ENCODE data around the gene NIPAL3.

NIPAL3 gene

GRCh38 chr1:24415334-24415909 is at the start of gene NIPAL3:
Gene NIPAL3, plus strand, starts transcription at chr1:24415802. Its CDS starts 3,746 bp downstream, at chr1:24419548.
- DNase-seq (ENCODE audit: low read depth): peak; percentile 96

DNA sequence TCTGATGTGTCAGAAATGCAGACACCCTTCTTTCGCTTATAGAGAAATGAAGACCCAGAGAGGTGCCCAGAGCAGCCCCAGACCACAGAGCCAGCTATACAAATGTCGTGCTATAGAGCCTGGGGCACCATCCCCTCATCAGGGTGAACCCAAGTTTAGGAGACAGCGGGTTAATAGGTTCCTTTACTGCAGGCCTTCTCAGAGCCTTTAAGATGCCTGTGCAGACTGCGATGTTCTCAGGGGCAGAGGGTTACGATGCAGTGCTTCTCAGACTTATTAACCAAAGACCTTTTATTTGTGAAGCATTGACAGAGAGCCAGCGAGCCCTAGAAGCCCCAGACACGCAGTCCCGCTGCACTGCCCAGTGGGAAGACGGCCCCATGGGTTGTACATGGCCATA is 48.9 kb upstream of the NIPAL3 start:
- no peak for DNase-seq (ENCODE audit: low read depth)

- DNase-seq (ENCODE audit: low read depth): no peak
Observed at GRCh38 chr1:24369199-24369598, 46.4 kb upstream of the NIPAL3 start.

DNA sequence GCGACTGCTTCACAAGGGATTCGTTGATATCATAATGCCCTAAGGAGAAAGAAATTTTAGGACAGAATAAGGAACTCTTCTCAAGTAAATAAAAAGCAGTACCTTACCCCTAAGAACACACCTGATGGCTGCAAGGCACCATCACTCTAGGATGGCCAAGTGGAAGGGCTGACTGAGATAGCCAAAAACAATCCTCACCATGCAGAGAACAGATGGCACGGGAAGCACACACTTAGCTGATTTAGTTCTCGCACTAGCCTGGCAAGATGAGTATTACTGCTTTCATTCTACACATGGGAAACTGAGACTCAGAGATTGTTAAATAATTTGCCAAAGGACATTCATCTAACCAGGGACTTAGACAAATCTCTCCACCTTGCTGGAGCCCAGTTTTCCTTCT is 45.8 kb upstream of the NIPAL3 start:
- no peak for DNase-seq (ENCODE audit: low read depth)

DNA sequence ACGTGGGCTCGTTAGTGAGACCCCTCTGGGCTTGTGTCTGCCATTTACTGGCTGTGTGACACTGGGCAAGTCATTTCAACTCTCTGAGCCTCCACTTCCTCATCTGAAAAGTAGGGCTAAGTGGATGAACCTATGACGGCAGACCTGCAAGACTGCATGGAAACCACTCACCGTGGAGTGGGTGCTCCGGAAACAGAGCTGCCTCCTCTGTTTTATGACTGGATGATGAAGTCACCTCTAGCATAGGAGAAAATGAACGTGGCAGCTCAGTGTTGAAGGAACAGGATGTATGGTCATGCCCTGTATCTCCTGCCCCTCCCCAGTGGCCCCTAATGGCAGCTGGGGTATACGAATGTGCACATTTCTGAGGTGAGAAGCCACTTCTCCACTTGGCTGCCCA is 42.6 kb upstream of the NIPAL3 start:
- DNase-seq (ENCODE audit: low read depth): no peak

GRCh38 chr1:24373710-24374109 is 41.9 kb upstream of the NIPAL3 start:
- DNase-seq (ENCODE audit: low read depth): no peak

- DNase-seq (ENCODE audit: low read depth): no peak
Observed at GRCh38 chr1:24374891-24375786, 40.5 kb upstream of the NIPAL3 start.

DNA sequence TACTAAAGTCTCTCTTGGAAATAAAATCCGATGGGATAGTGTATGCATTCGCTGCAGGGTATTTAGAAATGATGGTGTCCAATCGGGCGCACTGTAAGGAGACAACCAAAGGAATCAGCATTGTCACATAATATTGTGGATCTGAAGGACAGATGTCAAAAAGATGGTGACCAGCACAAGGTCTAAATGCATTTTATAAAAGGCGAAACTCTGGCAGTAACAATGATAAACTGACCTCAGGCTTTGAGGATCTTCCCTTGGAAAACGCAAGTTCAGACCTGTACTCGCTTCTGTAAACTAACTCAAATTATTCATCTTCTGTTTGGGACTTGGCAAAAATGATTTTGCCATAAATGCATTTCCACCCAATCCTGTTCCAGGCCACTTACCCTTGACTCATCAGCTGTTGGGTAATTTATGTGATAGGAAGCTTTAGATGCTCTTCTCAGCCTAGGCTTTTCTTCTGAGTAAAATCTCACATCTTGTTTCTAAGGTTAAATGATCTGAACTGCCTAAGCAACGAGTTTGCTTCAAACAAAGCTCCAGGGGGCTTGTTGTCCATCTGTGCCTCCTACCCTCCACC is 35.8 kb upstream of the NIPAL3 start:
- no peak for DNase-seq (ENCODE audit: low read depth)

DNA sequence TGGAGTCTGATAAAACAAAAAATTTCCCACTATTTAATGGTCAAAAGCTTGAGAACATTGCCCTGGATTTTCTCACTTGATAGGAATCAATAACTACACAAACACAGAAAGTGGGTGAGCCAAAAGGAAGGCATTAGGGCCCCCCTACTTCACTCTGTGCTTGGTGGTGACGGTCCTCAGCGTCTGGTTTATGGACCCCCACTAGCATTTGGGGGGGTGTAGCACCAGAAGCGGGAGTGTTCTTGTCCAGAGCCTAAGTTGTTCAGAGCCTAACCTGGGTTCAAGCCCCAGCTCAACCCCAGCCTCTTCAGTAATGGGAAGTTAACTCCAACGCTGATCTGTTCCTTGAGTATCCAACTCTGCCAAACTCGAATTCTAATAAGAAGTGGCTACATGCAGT is 35.1 kb upstream of the NIPAL3 start:
- no peak for DNase-seq (ENCODE audit: low read depth)

DNA sequence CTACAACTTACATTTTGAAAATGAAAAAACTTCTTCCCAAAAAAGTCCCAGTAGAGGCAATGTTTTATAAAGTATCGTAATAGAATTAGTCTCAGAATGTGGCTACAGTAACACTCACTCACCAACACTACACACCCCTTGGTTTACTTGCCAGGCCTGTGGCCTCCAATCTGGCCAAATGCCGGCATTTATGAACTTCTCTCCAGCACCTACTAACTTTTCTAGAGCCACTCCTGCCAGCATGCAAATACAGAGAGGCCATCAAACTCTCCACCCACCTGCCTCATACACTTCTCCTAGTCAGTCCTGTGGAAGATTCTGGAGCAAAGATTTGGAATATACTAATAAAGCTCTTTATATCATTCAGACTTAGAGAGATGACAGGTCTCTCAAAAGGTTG is 34.3 kb upstream of the NIPAL3 start:
- no peak for DNase-seq (ENCODE audit: low read depth)

GRCh38 chr1:24382165-24382577 is 33.4 kb upstream of the NIPAL3 start:
- no peak for DNase-seq (ENCODE audit: low read depth)

DNA sequence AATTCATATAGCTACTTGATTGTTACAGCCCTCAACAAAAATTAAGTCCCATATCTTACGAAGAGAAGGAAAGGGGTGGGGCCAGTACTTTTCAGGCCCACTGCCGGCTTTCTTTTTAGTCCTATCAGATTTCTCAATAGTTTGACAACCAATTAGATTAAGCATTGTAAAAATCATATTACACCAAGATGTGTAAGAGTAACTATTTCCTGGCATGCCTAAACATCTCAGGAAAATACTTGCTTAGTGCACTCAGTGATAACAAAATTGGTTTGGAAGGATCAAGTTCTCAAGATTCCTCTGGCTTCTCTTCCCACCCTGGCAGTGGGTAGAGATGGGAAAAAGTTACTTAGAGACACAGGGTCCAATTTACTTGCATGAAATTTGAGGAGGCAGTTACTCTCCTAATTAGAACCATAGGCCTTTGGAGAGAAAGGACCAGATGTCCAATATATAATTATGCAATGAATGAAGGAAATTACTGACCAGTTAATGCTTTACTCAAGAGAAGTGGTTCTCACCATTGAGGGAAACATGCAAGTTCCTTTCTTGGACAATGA is 32.1 kb upstream of the NIPAL3 start:
- no peak for DNase-seq (ENCODE audit: low read depth)

DNA sequence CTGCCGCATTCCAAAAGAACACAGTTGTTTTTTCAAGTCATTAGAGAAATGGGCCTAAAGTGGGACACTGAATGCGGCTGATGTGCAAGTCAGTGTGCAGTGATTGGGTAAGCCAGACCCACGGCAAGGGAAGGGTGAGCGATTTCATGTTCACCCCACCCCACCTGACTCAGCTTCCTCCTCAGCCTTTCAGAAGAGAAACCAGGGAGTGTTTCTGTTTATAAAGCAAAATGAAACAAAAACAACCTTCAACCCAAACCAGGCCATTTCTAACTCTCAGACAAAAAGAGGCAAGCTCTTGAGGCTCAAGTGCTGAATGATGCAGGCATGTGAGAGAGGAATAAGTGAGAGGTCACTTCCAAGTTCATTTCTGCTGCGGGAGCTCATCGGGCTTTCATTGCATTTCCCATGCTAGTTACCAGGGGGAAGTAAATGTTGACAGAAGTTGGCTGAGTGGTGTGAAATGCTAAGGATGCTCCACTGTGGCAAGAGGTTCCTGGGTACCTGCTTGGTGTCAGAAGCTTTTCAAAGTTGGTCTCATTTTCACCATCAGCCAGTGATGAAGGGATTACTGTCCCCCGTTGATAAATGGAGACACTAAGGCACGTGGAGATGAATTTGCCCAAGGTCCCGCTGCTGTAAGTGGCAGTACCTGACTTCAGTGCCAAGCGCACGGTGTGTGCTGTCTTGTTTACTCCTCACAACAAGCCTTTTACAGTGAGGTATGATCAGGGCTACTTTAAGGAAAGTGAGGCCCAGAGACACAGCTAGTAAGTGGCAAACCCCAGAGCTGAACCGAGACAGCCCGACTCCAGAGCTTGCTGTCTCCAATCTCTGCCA is 31.1 kb upstream of the NIPAL3 start:
- DNase-seq (ENCODE audit: low read depth): peak; percentile 26

DNA sequence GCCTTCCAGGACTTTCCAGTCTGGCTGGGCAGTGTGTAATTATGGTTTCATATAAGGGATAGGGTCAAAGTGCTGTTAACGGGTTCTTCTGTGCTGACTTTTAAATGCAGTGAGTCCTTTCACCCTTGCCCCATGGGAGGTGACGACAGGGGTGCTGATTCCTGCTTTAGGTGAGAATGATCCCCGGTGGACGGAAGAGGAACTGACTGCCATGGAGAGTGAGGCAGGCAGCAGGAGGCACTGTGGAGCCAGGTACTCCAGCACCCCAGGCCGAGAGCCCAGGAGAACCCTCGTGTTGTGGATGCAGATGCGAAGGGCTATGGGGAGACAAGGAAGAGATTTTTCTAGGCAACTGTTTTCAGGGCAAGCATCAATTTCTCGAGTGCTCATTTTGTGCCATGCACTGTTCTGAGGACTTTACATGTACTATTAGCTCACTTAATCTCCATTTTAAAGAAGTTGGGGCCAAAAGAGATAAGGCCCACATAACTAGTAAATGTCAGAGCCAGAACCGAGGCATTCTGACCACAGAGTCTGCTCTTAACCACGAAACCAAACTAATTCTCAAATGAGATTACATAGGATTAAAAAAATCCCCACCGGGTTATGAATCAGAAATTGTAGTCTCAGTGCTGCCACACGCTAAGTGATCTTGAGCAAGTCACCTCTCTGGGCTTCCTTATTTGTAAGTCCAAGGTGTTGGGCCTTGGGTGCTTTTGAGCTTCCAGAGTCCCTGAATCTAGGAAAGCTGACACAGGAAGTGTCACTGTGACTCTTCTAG is 30.3 kb upstream of the NIPAL3 start:
- no peak for DNase-seq (ENCODE audit: low read depth)

- no peak for DNase-seq (ENCODE audit: low read depth)
Observed at GRCh38 chr1:24386241-24386640, 29.4 kb upstream of the NIPAL3 start.

DNA sequence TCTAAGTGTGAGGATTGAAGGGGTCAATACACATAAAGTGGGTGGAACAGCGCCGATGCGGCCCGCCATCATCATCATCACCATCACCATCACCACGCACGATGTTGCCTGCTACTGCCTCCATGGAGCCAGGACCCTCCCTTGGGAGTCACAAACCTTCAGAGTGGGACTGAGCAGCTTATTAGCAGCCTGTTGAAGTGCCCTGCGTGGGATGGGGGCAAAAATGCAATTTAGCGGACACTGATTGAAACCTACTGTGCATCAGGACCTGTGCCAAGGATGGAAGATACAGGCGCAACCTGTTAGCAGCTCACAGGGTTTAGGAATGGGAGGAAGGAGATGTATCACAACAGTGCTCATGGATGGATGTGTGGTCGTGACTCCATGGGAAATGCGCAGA is 28.7 kb upstream of the NIPAL3 start:
- no peak for DNase-seq (ENCODE audit: low read depth)

- DNase-seq (ENCODE audit: low read depth): no peak
Observed at GRCh38 chr1:24387636-24388175, 27.9 kb upstream of the NIPAL3 start.

- DNase-seq (ENCODE audit: low read depth): no peak
Observed at GRCh38 chr1:24388331-24388885, 27.2 kb upstream of the NIPAL3 start.

GRCh38 chr1:24389231-24389678 is 26.3 kb upstream of the NIPAL3 start:
- no peak for DNase-seq (ENCODE audit: low read depth)
